Endothelial cell of umbilical vein (primary cell): ENCODE data around the gene NEB. TPM values are rescaled to one million over a fixed set of nuclear protein-coding genes. Genes with fewer than 3 reads are reported as not detected.

Experiments
- BruUV-seq: library from RNA; stranded (reverse); fragments of 400-500 nt; replicated peaks from 2 replicates; lab custom pipeline; 2021; lab: Mats Ljungman, UMichigan
- CTCF ChIA-PET: fragments of 300-600, 350-600 bp; sonication (Branson Sonifier 250); formaldehyde crosslinking; loops from one replicate; lab custom pipeline; 2021; ENCODE audit warnings: antibody characterized with exemption, inconsistent platforms; lab: Charles Lee
- POLR2A ChIA-PET: fragments of 300-600, 350-600 bp; sonication (Branson Sonifier 250); formaldehyde crosslinking; loops from one replicate; lab custom pipeline; 2021; ENCODE audit warnings: antibody characterized with exemption, inconsistent platforms; lab: Charles Lee
- DNase-seq: peaks from one replicate; pipeline ENCODE4 v3.0.0-alpha.2; 2011; ENCODE audit warnings: low read depth, low spot score
- FAIRE-seq: peaks from 2 replicates; lab custom pipeline; 2011; peaks lifted over from hg19 to GRCh38; lab: Jason Lieb, UNC
- H2AFZ ChIP-seq: 2 replicates; pipeline ENCODE4 v1.6.0; 2012; ENCODE audit warnings: low read depth, low read length, control low read depth, inconsistent platforms
- H3K27ac ChIP-seq: 2 replicates; pipeline ENCODE4 v1.5.1; 2011; ENCODE audit warnings: low read depth, mild to moderate bottlenecking, control low read depth, low read length, moderate library complexity; ENCODE audit not compliant: insufficient read depth
- H3K27me3 ChIP-seq, 2 experiments: 2 replicates each; pipeline versions ENCODE4 v1.6.0 to v1.6.1; 2011; ENCODE audit warnings: low read length in 2 of 2, mixed read lengths in 1 of 2; ENCODE audit not compliant: control insufficient read depth in 2 of 2, insufficient read depth in 2 of 2
- H3K36me3 ChIP-seq, 2 experiments: 2 replicates in 1 of 2; 3 replicates in 1 of 2; pipeline ENCODE4 v1.5.1; 2011; ENCODE audit warnings: low read length in 2 of 2, mild to moderate bottlenecking in 1 of 2, moderate library complexity in 1 of 2; ENCODE audit not compliant: control insufficient read depth in 2 of 2, insufficient read depth in 2 of 2; ENCODE audit errors: extremely low read depth in 1 of 2
- H3K4me1 ChIP-seq: 3 replicates; pipeline ENCODE4 v1.5.1; 2011; ENCODE audit warnings: mild to moderate bottlenecking, low read length; ENCODE audit not compliant: control insufficient read depth, insufficient read depth; ENCODE audit errors: extremely low read depth
- H3K4me2 ChIP-seq: 2 replicates; pipeline ENCODE4 v1.6.1; 2011; ENCODE audit warnings: low read length, control low read depth, mixed read lengths; ENCODE audit not compliant: insufficient read depth
- H3K4me3 ChIP-seq, 3 experiments: fragments of 200-600 bp in 1 of 3; sonication (generic), shearing (Covaris generic) in 1 of 3; replicated peaks in 1 of 3; 2 replicates each; pipeline ENCODE4 v1.5.1; 2011 to 2016; ENCODE audit warnings: control low read depth in 3 of 3, low read length in 3 of 3, mild to moderate bottlenecking in 2 of 3, inconsistent platforms in 1 of 3, low read depth in 1 of 3, moderate library complexity in 1 of 3; ENCODE audit not compliant: insufficient read depth in 1 of 3
- H3K79me2 ChIP-seq: 2 replicates; pipeline ENCODE4 v1.6.0; 2012; ENCODE audit warnings: low read length, inconsistent platforms; ENCODE audit not compliant: control insufficient read depth, insufficient read depth
- H3K9ac ChIP-seq: replicated peaks from 2 replicates; pipeline ENCODE3; 2011; ENCODE audit warnings: low read length, control low read depth; ENCODE audit not compliant: insufficient read depth; ENCODE audit errors: extremely low read depth
- H3K9me1 ChIP-seq: replicated peaks from 3 replicates; pipeline ENCODE4 v1.6.0; 2011; ENCODE audit warnings: mild to moderate bottlenecking, low read length; ENCODE audit not compliant: control insufficient read depth, insufficient read depth; ENCODE audit errors: extremely low read depth
- H3K9me3 ChIP-seq: replicated peaks from 2 replicates; pipeline ENCODE4 v1.5.1; 2012; ENCODE audit warnings: low read length, inconsistent platforms; ENCODE audit not compliant: control insufficient read depth, insufficient read depth
- H4K20me1 ChIP-seq: replicated peaks from 2 replicates; pipeline ENCODE3; 2011; ENCODE audit warnings: mild to moderate bottlenecking, low read length; ENCODE audit not compliant: control insufficient read depth, insufficient read depth; ENCODE audit errors: extremely low read depth
- CTCF ChIP-seq, 2 donors: IDR thresholded peaks; 1 replicate in 1 of 2; 2 replicates in 1 of 2; pipeline ENCODE4 v1.5.1; 2011; ENCODE audit warnings: low read length in 2 of 2, mild to moderate bottlenecking in 2 of 2, moderate library complexity in 2 of 2, control low read depth in 1 of 2, inconsistent platforms in 1 of 2, low read depth in 1 of 2; ENCODE audit not compliant: insufficient read depth in 1 of 2; ENCODE audit errors: extremely low read depth in 1 of 2
- EZH2 ChIP-seq: IDR thresholded peaks from 2 replicates; pipeline ENCODE4 v1.6.1; 2012; ENCODE audit warnings: borderline replicate concordance, low read depth, mild to moderate bottlenecking, moderate library complexity, low read length, inconsistent platforms; ENCODE audit not compliant: severe bottlenecking
- FOS ChIP-seq: IDR thresholded peaks from 2 replicates; pipeline ENCODE4 v1.6.1; 2011; ENCODE audit warnings: mild to moderate bottlenecking, low read length, moderate library complexity, borderline replicate concordance; ENCODE audit not compliant: insufficient read depth
- GATA2 ChIP-seq: IDR thresholded peaks from 2 replicates; pipeline ENCODE4 v1.7.0; 2011; ENCODE audit warnings: low read depth, mild to moderate bottlenecking, moderate library complexity, mixed read lengths, low read length; ENCODE audit not compliant: insufficient read length, insufficient read depth
- JUN ChIP-seq: IDR thresholded peaks from 2 replicates; pipeline ENCODE4 v1.6.1; 2011; ENCODE audit warnings: borderline replicate concordance, low read depth; ENCODE audit not compliant: insufficient read length, insufficient read depth
- MAX ChIP-seq: IDR thresholded peaks from 2 replicates; pipeline ENCODE4 v1.6.1; 2011; ENCODE audit not compliant: insufficient read depth, insufficient read length
- MYC ChIP-seq: IDR thresholded peaks from one replicate; pipeline ENCODE4 v1.6.1; 2011; ENCODE audit warnings: mild to moderate bottlenecking, low read depth, low read length
- POLR2A ChIP-seq: IDR thresholded peaks from 2 replicates; pipeline ENCODE4 v1.6.1; 2012; ENCODE audit warnings: low read depth, mild to moderate bottlenecking, control low read depth, low read length
- POLR2AphosphoS5 ChIP-seq: IDR thresholded peaks from 2 replicates; pipeline ENCODE4 v1.6.1; 2012; ENCODE audit warnings: low read depth, mild to moderate bottlenecking, control low read depth, low read length, moderate library complexity; ENCODE audit not compliant: insufficient read depth
- dilution Hi-C: fragments of 300-500 bp; cut with MboI; formaldehyde crosslinking; loops from one replicate; pipeline ENCODE4 v1.15.0; 2019; ENCODE audit warnings: low sequenced_read_pairs; ENCODE audit not compliant: extremely low pct_ligation_motif_present
- intact Hi-C: fragments of 100-400 bp; cut with micrococcal nuclease; formaldehyde crosslinking; loops from one replicate; pipeline ENCODE4 v1.10.0; 2022
- polyA plus RNA-seq, 4 experiments: library from polyadenylated mRNA; depleted of rRNA in 3 of 4; stranded (reverse) in 3 of 4; unstranded in 1 of 4; fragments of >200 nt; gene quantifications; 2 replicates each; pipeline versions ENCODE4 v1.2.1 to v1.2.3, GENCODE V29; 2011 to 2012; ENCODE audit warnings: missing spikeins in 1 of 4
- total RNA-seq: library from RNA; stranded (reverse); gene quantifications from 2 replicates; pipeline ENCODE4 v1.2.3, GENCODE V29; 2021

The NEB gene
- total and polyA plus RNA-seq, 2 donors (not counting 3 experiments of a cell fraction or from before 2014, with no cell fraction given): 0.84 to 1.8 TPM

GRCh38 chr2:151691631-151692030 lies 42.6 kb downstream of the NEB start:
- Histone ChIP-seq H3K4me1 (no peaks in the 10 kb centered on the region), H3K36me3 (no peaks in the 10 kb centered on the region), H3K9me3 (no peaks in the 10 kb centered on the region), H3K79me2 (no peaks in the 10 kb centered on the region), H3K4me2 (no peak overlapping the region), H3K9me1 (no peaks in the 10 kb centered on the region), H3K27me3 (peaks cover 0 to 2% of the 10 kb centered on the region in 2 experiments), H4K20me1 (no peaks in the 10 kb centered on the region), H3K4me3 (no peak overlapping the region), H3K27ac (no peak overlapping the region), H2AFZ (no peak overlapping the region), H3K9ac (no peak overlapping the region)
- no peak for FAIRE-seq
- intact Hi-C loops (no loop called here), dilution Hi-C loops (no loop called here)
- TF ChIP-seq JUN (no peak), CTCF (IDR thresholded peaks at IDR 0.05; ENCODE audit: extremely low read depth in 1 of 2, insufficient read depth in 1 of 2, low read depth in 1 of 2, low read length in 2 of 2) (no peak), MYC (no peak), POLR2AphosphoS5 (no peak), GATA2 (no peak)
- POLR2A ChIA-PET: no interaction called here
- DNase-seq: no peak
- CTCF ChIA-PET: interaction anchor here (0.9 to 1.6 kb wide), 2 partner anchors 261 to 334 kb away, joined by 3 to 5 read pairs; no protein-coding TSS in a partner anchor
- BruUV-seq: no TSS peak

GRCh38 chr2:151688719-151689118 lies 45.6 kb downstream of the NEB start:
- no peak overlapping the region for H3K4me2 ChIP-seq
- no TSS peak for BruUV-seq
- H3K9me1 ChIP-seq: no peaks in the 10 kb centered on the region
- peaks cover 0 to 2% of the 10 kb centered on the region in 2 experiments for H3K27me3 ChIP-seq
- H3K4me3 ChIP-seq: no peak overlapping the region
- POLR2A ChIA-PET: no interaction called here
- FAIRE-seq: no peak
- no peaks in the 10 kb centered on the region for H3K9me3 ChIP-seq
- intact Hi-C loops (no loop called here), dilution Hi-C loops (no loop called here)
- H2AFZ ChIP-seq: no peak overlapping the region
- CTCF ChIA-PET: no interaction called here
- no peaks in the 10 kb centered on the region for H3K79me2 ChIP-seq
- H3K36me3 ChIP-seq: no peaks in the 10 kb centered on the region
- H3K4me1 ChIP-seq: no peaks in the 10 kb centered on the region
- no peak overlapping the region for H3K9ac ChIP-seq
- TF ChIP-seq CTCF (IDR thresholded peaks at IDR 0.05; ENCODE audit: extremely low read depth in 1 of 2, insufficient read depth in 1 of 2, low read depth in 1 of 2, low read length in 2 of 2): no peak
- TF ChIP-seq EZH2: no peak
- TF ChIP-seq FOS: no peak
- no peak for TF ChIP-seq POLR2AphosphoS5
- TF ChIP-seq POLR2A: no peak
- no peak for TF ChIP-seq JUN
- no peak for TF ChIP-seq MAX
- no peak for TF ChIP-seq GATA2
- no peak for TF ChIP-seq MYC
- H3K27ac ChIP-seq: no peak overlapping the region
- H4K20me1 ChIP-seq: no peaks in the 10 kb centered on the region
- DNase-seq: no peak
